Stimulated activated CD4-positive, alpha-beta T cell treated with anti-CD3 and anti-CD28 coated beads, Interleukin-15, amount 100 ng/mL, for 1 hour (primary cell): ENCODE measurements around the gene RBFOX2.
"Not testable (repeated sequence)": the region's sequence is repeated elsewhere in the genome, so short reads cannot be mapped to it uniquely, and the experiment has no call there.

Experiments used
- DNase-seq, 2 donors: peaks; one replicate each; pipeline ENCODE4 v3.0.0-alpha.2; 2020; ENCODE audit warnings: low read depth in 1 of 2, low spot score in 1 of 2

The RBFOX2 gene

GRCh38 chr22:36010090-36010489 is 18.5 kb downstream of the RBFOX2 start:
- DNase-seq = no peak

- no peak for DNase-seq
These were observed 19.5 kb downstream of the RBFOX2 start for GRCh38 chr22:36009085-36009484.

GRCh38 chr22:36008565-36008964 is 20.1 kb downstream of the RBFOX2 start:
- DNase-seq = no peak

- DNase-seq = no peak
These were observed 20.5 kb downstream of the RBFOX2 start for GRCh38 chr22:36008131-36008530.

- no peak for DNase-seq
These were observed 24.5 kb downstream of the RBFOX2 start for GRCh38 chr22:36003972-36004674.

GRCh38 chr22:36002718-36003260 is 25.8 kb downstream of the RBFOX2 start:
- DNase-seq = no peak

GRCh38 chr22:36002084-36002483 is 26.5 kb downstream of the RBFOX2 start:
- no peak for DNase-seq

- no peak for DNase-seq
These were observed 29.9 kb downstream of the RBFOX2 start for GRCh38 chr22:35998748-35999147.

GRCh38 chr22:35997438-35997837 is 31.2 kb downstream of the RBFOX2 start:
- DNase-seq = no peak

- no peak for DNase-seq
These were observed 32.0 kb downstream of the RBFOX2 start for GRCh38 chr22:35996596-35996995.

GRCh38 chr22:35995772-35996171 is 32.9 kb downstream of the RBFOX2 start:
- DNase-seq = no peak

GRCh38 chr22:35995348-35995747 is 33.3 kb downstream of the RBFOX2 start:
- DNase-seq = no peak

GRCh38 chr22:35993727-35994126 is 34.9 kb downstream of the RBFOX2 start:
- DNase-seq = not testable (repeated sequence)

GRCh38 chr22:35993048-35993714 is 35.4 kb downstream of the RBFOX2 start:
- no peak for DNase-seq

GRCh38 chr22:35991168-35991567 is 37.5 kb downstream of the RBFOX2 start:
- no peak for DNase-seq

GRCh38 chr22:35988030-35988429 is 40.6 kb downstream of the RBFOX2 start:
- no peak for DNase-seq

- no peak for DNase-seq
These were observed 41.1 kb downstream of the RBFOX2 start for GRCh38 chr22:35987487-35987886.

- no peak for DNase-seq
These were observed 42.5 kb downstream of the RBFOX2 start for GRCh38 chr22:35986088-35986487.

GRCh38 chr22:35985371-35985770 is 43.3 kb downstream of the RBFOX2 start:
- no peak for DNase-seq

GRCh38 chr22:35984183-35985175 is 44.1 kb downstream of the RBFOX2 start:
- DNase-seq = no peak

- DNase-seq = no peak
These were observed 46.7 kb downstream of the RBFOX2 start for GRCh38 chr22:35981900-35982299.
